Hepatocyte (in vitro differentiated cells): ENCODE results near the gene MBP.

ENCODE experiments used
- EZH2 ChIP-seq: fragments of 200-600 bp; sonication (generic); IDR thresholded peaks from 2 replicates; pipeline ENCODE4 v1.6.1; 2016; ENCODE audit warnings: antibody characterized with exemption, mild to moderate bottlenecking, borderline replicate concordance
- TF ChIP-seq, protein P1 (sequence below): fragments of 200-600 bp; sonication (generic); IDR thresholded peaks from 2 replicates; pipeline ENCODE4 v1.5.1; 2016; ENCODE audit warnings: antibody characterized with exemption, mild to moderate bottlenecking; ENCODE audit not compliant: poor library complexity

GRCh38 chr18:77008576-77009315, 123.8 kb downstream of the MBP start:
- TF ChIP-seq, protein P1, sequence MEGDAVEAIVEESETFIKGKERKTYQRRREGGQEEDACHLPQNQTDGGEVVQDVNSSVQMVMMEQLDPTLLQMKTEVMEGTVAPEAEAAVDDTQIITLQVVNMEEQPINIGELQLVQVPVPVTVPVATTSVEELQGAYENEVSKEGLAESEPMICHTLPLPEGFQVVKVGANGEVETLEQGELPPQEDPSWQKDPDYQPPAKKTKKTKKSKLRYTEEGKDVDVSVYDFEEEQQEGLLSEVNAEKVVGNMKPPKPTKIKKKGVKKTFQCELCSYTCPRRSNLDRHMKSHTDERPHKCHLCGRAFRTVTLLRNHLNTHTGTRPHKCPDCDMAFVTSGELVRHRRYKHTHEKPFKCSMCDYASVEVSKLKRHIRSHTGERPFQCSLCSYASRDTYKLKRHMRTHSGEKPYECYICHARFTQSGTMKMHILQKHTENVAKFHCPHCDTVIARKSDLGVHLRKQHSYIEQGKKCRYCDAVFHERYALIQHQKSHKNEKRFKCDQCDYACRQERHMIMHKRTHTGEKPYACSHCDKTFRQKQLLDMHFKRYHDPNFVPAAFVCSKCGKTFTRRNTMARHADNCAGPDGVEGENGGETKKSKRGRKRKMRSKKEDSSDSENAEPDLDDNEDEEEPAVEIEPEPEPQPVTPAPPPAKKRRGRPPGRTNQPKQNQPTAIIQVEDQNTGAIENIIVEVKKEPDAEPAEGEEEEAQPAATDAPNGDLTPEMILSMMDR = no peak
- TF ChIP-seq EZH2 = no peak
